CD8-positive, alpha-beta memory T cell (primary cell): Measurements from ENCODE around the gene CRTC3. TPM values are rescaled to one million over a fixed set of nuclear protein-coding genes. Genes with fewer than 3 reads are reported as not detected.
"Not testable (repeated sequence)": the region's sequence is repeated elsewhere in the genome, so short reads cannot be mapped to it uniquely, and the experiment has no call there.

Experiments used
- CTCF ChIA-PET: fragments of 350-600 bp; sonication (Branson Sonifier 250); formaldehyde crosslinking; loops from one replicate; lab custom pipeline; 2021; ENCODE audit warnings: antibody characterized with exemption; lab: Charles Lee
- POLR2A ChIA-PET: fragments of 350-600 bp; sonication (Branson Sonifier 250); formaldehyde crosslinking; loops from one replicate; lab custom pipeline; 2021; ENCODE audit warnings: antibody characterized with exemption; lab: Charles Lee
- DNase-seq, 5 donors: peaks; one replicate each; pipeline versions ENCODE4 v3.0.0 to v3.0.0-alpha.2; 2020 to 2022; ENCODE audit warnings: mixed read lengths in 1 of 5
- H3K27ac ChIP-seq: one replicate; pipeline ENCODE4 v1.7.0; 2013; ENCODE audit warnings: low read depth, mild to moderate bottlenecking, low read length, moderate library complexity
- H3K27me3 ChIP-seq: 2 replicates; pipeline ENCODE4 v1.7.0; 2013; ENCODE audit warnings: low read length, mild to moderate bottlenecking; ENCODE audit not compliant: insufficient read depth, poor library complexity, severe bottlenecking
- H3K36me3 ChIP-seq: 2 replicates; pipeline ENCODE4 v1.7.0; 2013; ENCODE audit warnings: mild to moderate bottlenecking, low read length, moderate library complexity; ENCODE audit not compliant: insufficient read depth
- H3K4me1 ChIP-seq: 2 replicates; pipeline ENCODE4 v1.7.0; 2013; ENCODE audit warnings: mild to moderate bottlenecking, low read length, moderate library complexity; ENCODE audit not compliant: insufficient read depth
- H3K4me3 ChIP-seq: 2 replicates; pipeline ENCODE4 v1.7.0; 2013; ENCODE audit warnings: mild to moderate bottlenecking, low read length
- H3K9me3 ChIP-seq: 2 replicates; pipeline ENCODE4 v1.7.0; 2013; ENCODE audit warnings: mild to moderate bottlenecking, low read length
- H3K27ac Mint-ChIP-seq, 8 donors: one replicate each; pipeline ENCODE4 v1.8.0; 2020 to 2021; ENCODE audit warnings: mixed read lengths in 8 of 8, mild to moderate bottlenecking in 6 of 8, inconsistent platforms in 3 of 8, moderate library complexity in 3 of 8
- H3K27me3 Mint-ChIP-seq, 2 donors: one replicate each; pipeline ENCODE4 v1.8.0; 2020 to 2021; ENCODE audit warnings: mixed read lengths in 2 of 2, mild to moderate bottlenecking in 1 of 2, moderate library complexity in 1 of 2
- H3K36me3 Mint-ChIP-seq, 3 donors: one replicate each; pipeline ENCODE4 v1.8.0; 2020 to 2021; ENCODE audit warnings: mixed read lengths in 3 of 3, inconsistent platforms in 1 of 3, mild to moderate bottlenecking in 1 of 3
- H3K4me1 Mint-ChIP-seq, 3 donors: one replicate each; pipeline ENCODE4 v1.8.0; 2020 to 2021; ENCODE audit warnings: mixed read lengths in 3 of 3, inconsistent platforms in 1 of 3, mild to moderate bottlenecking in 1 of 3
- H3K4me3 Mint-ChIP-seq, 7 donors: one replicate each; pipeline ENCODE4 v1.8.0; 2020 to 2021; ENCODE audit warnings: mixed read lengths in 7 of 7, mild to moderate bottlenecking in 6 of 7, moderate library complexity in 4 of 7, inconsistent platforms in 2 of 7
- H3K9me3 Mint-ChIP-seq, 5 donors: one replicate each; pipeline ENCODE4 v1.8.0; 2020 to 2022; ENCODE audit warnings: mixed read lengths in 5 of 5, mild to moderate bottlenecking in 3 of 5, moderate library complexity in 2 of 5, inconsistent platforms in 1 of 5
- polyA plus RNA-seq: library from polyadenylated mRNA; unstranded; fragments of 300-500 nt; fragmentation: Illumina TruSeq; gene quantifications from one replicate; pipeline ENCODE4 v1.2.3, GENCODE V29; 2021
- total RNA-seq, 2 experiments: library from RNA; stranded (reverse); gene quantifications; one replicate each; pipeline ENCODE4 v1.2.3, GENCODE V29; 2021

Gene CRTC3
- total and polyA plus RNA-seq, 3 experiments from 2014 or later = 25.5 to 34.2 (median 26.7) TPM

GRCh38 chr15:90520365-90520764 lies 9.4 kb upstream of the CRTC3 start:
- no peaks in the 10 kb centered on the region for H3K4me1 Mint-ChIP-seq
- H3K27me3 ChIP-seq = no peaks in the 10 kb centered on the region
- H3K4me1 ChIP-seq = no peaks in the 10 kb centered on the region
- no peaks in the 10 kb centered on the region for H3K9me3 Mint-ChIP-seq
- peaks cover 0 to 3% of the 10 kb centered on the region in 2 donors for H3K27me3 Mint-ChIP-seq
- H3K4me3 Mint-ChIP-seq = no peak overlapping the region
- ChIA-PET POLR2A (no interaction called here), CTCF (no interaction called here)
- H3K4me3 ChIP-seq = no peak overlapping the region
- H3K36me3 Mint-ChIP-seq = no peaks in the 10 kb centered on the region
- H3K36me3 ChIP-seq = no peaks in the 10 kb centered on the region
- H3K27ac ChIP-seq = no peak overlapping the region
- no peaks in the 10 kb centered on the region for H3K9me3 ChIP-seq
- DNase-seq = no peak
- no peak overlapping the region for H3K27ac Mint-ChIP-seq

- CTCF ChIA-PET = interaction anchor here (2.0 kb wide), 1 partner anchor 12 kb away, joined by 6 read pairs; no protein-coding TSS in a partner anchor
- no peak overlapping the region for H3K27ac Mint-ChIP-seq
- H3K36me3 Mint-ChIP-seq = peaks cover 0 to under 1% (median 0%) of the 10 kb centered on the region in 3 donors
Measured at GRCh38 chr15:90523373-90523772, 6.3 kb upstream of the CRTC3 start.

GRCh38 chr15:90524018-90524803 lies 5.5 kb upstream of the CRTC3 start:
- H3K9me3 Mint-ChIP-seq, DNase-seq, H3K36me3 Mint-ChIP-seq, H3K27ac ChIP-seq, H3K4me1 Mint-ChIP-seq, H3K27me3 Mint-ChIP-seq, H3K4me1 ChIP-seq, H3K9me3 ChIP-seq, H3K36me3 ChIP-seq, H3K27ac Mint-ChIP-seq, H3K27me3 ChIP-seq, H3K4me3 ChIP-seq: not testable (repeated sequence)
- ChIA-PET CTCF (interaction anchor here (2.0 kb wide), 1 partner anchor 12 kb away, joined by 6 read pairs; no protein-coding TSS in a partner anchor), POLR2A (interaction anchor here (0.6 kb wide), 1 partner anchor 16 kb away, joined by 3 read pairs; no protein-coding TSS in a partner anchor)
- peak overlapping the region in 1 of 7 donors; percentile 50 for H3K4me3 Mint-ChIP-seq

More at GRCh38 chr15:90523373-90523772, 6.3 kb upstream of the CRTC3 start:
- Histone ChIP-seq H3K36me3 (no peaks in the 10 kb centered on the region), H3K27ac (no peak overlapping the region), H3K4me3 (no peak overlapping the region), H3K9me3 (no peaks in the 10 kb centered on the region), H3K4me1 (no peaks in the 10 kb centered on the region), H3K27me3 (no peaks in the 10 kb centered on the region)
- H3K4me1 Mint-ChIP-seq = peaks cover 0 to 2% (median 2%) of the 10 kb centered on the region in 3 donors
- no peaks in the 10 kb centered on the region for H3K9me3 Mint-ChIP-seq
- no peak overlapping the region for H3K4me3 Mint-ChIP-seq
- H3K27me3 Mint-ChIP-seq = peaks cover 0 to 2% of the 10 kb centered on the region in 2 donors
- no peak for DNase-seq
- POLR2A ChIA-PET = no interaction called here

- Histone ChIP-seq H3K36me3 (no peaks in the 10 kb centered on the region), H3K9me3 (no peaks in the 10 kb centered on the region), H3K4me1 (peaks cover 29% of the 10 kb centered on the region), H3K27ac (peak overlapping the region; percentile 61), H3K27me3 (no peaks in the 10 kb centered on the region), H3K4me3 (peak overlapping the region; percentile 67)
- peaks cover 0 to 8% (median 0%) of the 10 kb centered on the region in 3 donors for H3K36me3 Mint-ChIP-seq
- no peaks in the 10 kb centered on the region for H3K9me3 Mint-ChIP-seq
- H3K27ac Mint-ChIP-seq = peak overlapping the region in 7 of 8 donors; percentile 73 to 94 (median 85)
- ChIA-PET CTCF (no interaction called here), POLR2A (interaction anchor here (1.2 to 2.5 kb wide), 2 partner anchors 11 to 26 kb away, joined by 5 to 15 read pairs; no protein-coding TSS in a partner anchor)
- H3K4me1 Mint-ChIP-seq = peaks cover 30 to 43% (median 38%) of the 10 kb centered on the region in 3 donors
- H3K4me3 Mint-ChIP-seq = peak overlapping the region; percentile 82 to 93 (median 87)
- no peaks in the 10 kb centered on the region for H3K27me3 Mint-ChIP-seq
- DNase-seq = no peak
Measured at GRCh38 chr15:90529011-90529370, 732 bp upstream of the CRTC3 start.

GRCh38 chr15:90530250-90531051 lies 728 bp downstream of the CRTC3 start:
- Mint-ChIP-seq H3K4me1 (peaks cover 42 to 56% (median 52%) of the 10 kb centered on the region in 3 donors), H3K27me3 (no peaks in the 10 kb centered on the region), H3K9me3 (no peaks in the 10 kb centered on the region), H3K4me3 (peak overlapping the region; percentile 81 to 97 (median 91)), H3K27ac (peak overlapping the region; percentile 62 to 97 (median 86)), H3K36me3 (peaks cover 0 to 8% (median 2%) of the 10 kb centered on the region in 3 donors)
- Histone ChIP-seq H3K9me3 (no peaks in the 10 kb centered on the region), H3K36me3 (no peaks in the 10 kb centered on the region), H3K4me1 (peaks cover 40% of the 10 kb centered on the region), H3K4me3 (peak overlapping the region; percentile 80), H3K27ac (peak overlapping the region; percentile 61), H3K27me3 (no peaks in the 10 kb centered on the region)
- DNase-seq = peak; percentile 15 to 61 (median 44)
- ChIA-PET POLR2A (interaction anchor here (0.6 to 2.5 kb wide), 6 partner anchors 9 to 162 kb away, joined by 3 to 15 read pairs (median 4); partner anchors contain the start of gene IQGAP1), CTCF (interaction anchor here (0.6 to 2.1 kb wide), 6 partner anchors 9 to 117 kb away, joined by 3 to 8 read pairs (median 6); no protein-coding TSS in a partner anchor)

- Histone ChIP-seq H3K4me1 (peaks cover 47% of the 10 kb centered on the region), H3K4me3 (peak overlapping the region; percentile 80), H3K9me3 (no peaks in the 10 kb centered on the region), H3K27me3 (no peaks in the 10 kb centered on the region), H3K36me3 (no peaks in the 10 kb centered on the region), H3K27ac (no peak overlapping the region)
- POLR2A ChIA-PET = interaction anchor here (0.6 to 2.5 kb wide), 4 partner anchors 9 to 143 kb away, joined by 3 to 15 read pairs (median 6); partner anchors contain the start of gene IQGAP1
- Mint-ChIP-seq H3K4me3 (peak overlapping the region; percentile 81 to 97 (median 91)), H3K4me1 (peaks cover 43 to 63% (median 59%) of the 10 kb centered on the region in 3 donors), H3K9me3 (no peaks in the 10 kb centered on the region), H3K36me3 (peaks cover 0 to 8% (median 2%) of the 10 kb centered on the region in 3 donors), H3K27me3 (no peaks in the 10 kb centered on the region), H3K27ac (peak overlapping the region; percentile 26 to 97 (median 82))
- DNase-seq = no peak
- CTCF ChIA-PET = interaction anchor here (0.6 to 2.1 kb wide), 6 partner anchors 9 to 423 kb away, joined by 3 to 8 read pairs (median 6); no protein-coding TSS in a partner anchor
Measured at GRCh38 chr15:90531147-90531546, 1.4 kb downstream of the CRTC3 start.

GRCh38 chr15:90535254-90535653 lies 5.5 kb downstream of the CRTC3 start:
- Histone ChIP-seq H3K27me3 (no peaks in the 10 kb centered on the region), H3K4me1 (peaks cover 67% of the 10 kb centered on the region), H3K36me3 (no peaks in the 10 kb centered on the region), H3K27ac (no peak overlapping the region), H3K9me3 (no peaks in the 10 kb centered on the region), H3K4me3 (no peak overlapping the region)
- Mint-ChIP-seq H3K4me3 (peak overlapping the region in 3 of 7 donors; percentile 4 to 35 (median 7)), H3K27me3 (no peaks in the 10 kb centered on the region), H3K4me1 (peaks cover 75 to 90% (median 90%) of the 10 kb centered on the region in 3 donors), H3K36me3 (peaks cover 0 to 8% (median 6%) of the 10 kb centered on the region in 3 donors), H3K27ac (peak overlapping the region in 5 of 8 donors; percentile 19 to 79 (median 76)), H3K9me3 (no peaks in the 10 kb centered on the region)
- ChIA-PET CTCF (interaction anchor here (1.8 kb wide), 1 partner anchor 12 kb away, joined by 6 read pairs; no protein-coding TSS in a partner anchor), POLR2A (no interaction called here)
- no peak for DNase-seq
